Endothelial cell of umbilical vein (primary cell): Measurements from ENCODE around the gene DAW1.

ENCODE experiments used
- CTCF ChIP-seq, 2 donors: IDR thresholded peaks; 1 replicate in 1 of 2; 2 replicates in 1 of 2; pipeline ENCODE4 v1.5.1; 2011; ENCODE audit warnings: low read length in 2 of 2, mild to moderate bottlenecking in 2 of 2, moderate library complexity in 2 of 2, control low read depth in 1 of 2, inconsistent platforms in 1 of 2, low read depth in 1 of 2; ENCODE audit not compliant: insufficient read depth in 1 of 2; ENCODE audit errors: extremely low read depth in 1 of 2
- EZH2 ChIP-seq: IDR thresholded peaks from 2 replicates; pipeline ENCODE4 v1.6.1; 2012; ENCODE audit warnings: borderline replicate concordance, low read depth, mild to moderate bottlenecking, moderate library complexity, low read length, inconsistent platforms; ENCODE audit not compliant: severe bottlenecking
- POLR2A ChIP-seq: IDR thresholded peaks from 2 replicates; pipeline ENCODE4 v1.6.1; 2012; ENCODE audit warnings: low read depth, mild to moderate bottlenecking, control low read depth, low read length
- TF ChIP-seq, protein P1 (sequence below): IDR thresholded peaks from 2 replicates; pipeline ENCODE4 v1.6.1; 2011; ENCODE audit not compliant: insufficient read depth, insufficient read length

DNA sequence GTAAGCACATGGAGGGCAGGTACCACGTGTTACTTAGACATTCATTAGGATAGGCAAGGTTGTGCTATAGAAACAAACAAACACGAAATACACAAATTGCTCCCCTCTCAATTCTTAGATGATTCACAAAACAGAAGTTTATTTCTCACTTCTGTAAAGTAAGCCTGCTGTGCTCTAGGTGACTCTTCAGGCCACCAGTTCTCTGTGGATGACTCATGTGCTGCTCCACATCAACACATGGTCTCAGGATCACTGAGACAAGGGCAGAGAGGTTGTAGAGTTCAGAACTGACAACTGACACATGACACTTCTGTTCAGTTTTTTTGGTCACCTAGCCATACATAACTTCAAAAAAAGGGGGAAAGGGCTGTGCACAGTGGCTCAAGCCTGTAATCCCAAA lies 70.6 kb downstream of the DAW1 start:
- TF ChIP-seq CTCF (IDR thresholded peaks at IDR 0.05; ENCODE audit: extremely low read depth in 1 of 2, insufficient read depth in 1 of 2, low read depth in 1 of 2, low read length in 2 of 2): no peak
- TF ChIP-seq POLR2A: no peak
- TF ChIP-seq, protein P1, sequence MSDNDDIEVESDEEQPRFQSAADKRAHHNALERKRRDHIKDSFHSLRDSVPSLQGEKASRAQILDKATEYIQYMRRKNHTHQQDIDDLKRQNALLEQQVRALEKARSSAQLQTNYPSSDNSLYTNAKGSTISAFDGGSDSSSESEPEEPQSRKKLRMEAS: no peak
- no peak for TF ChIP-seq EZH2
